Adrenal gland (tissue), 12 donors: ENCODE results near the gene TDRD12. TPM values are rescaled to one million over a fixed set of nuclear protein-coding genes. Genes with fewer than 3 reads are reported as not detected.

Experiments used
- DNase-seq, 7 donors: peaks; one replicate each; pipeline ENCODE4 v3.0.0-alpha.2; 2019 to 2020
- H3K27ac ChIP-seq, 5 donors: fragments of 200-600 bp; sonication (generic) in 4 of 5; 1 replicate in 3 of 5; 2 replicates in 2 of 5; pipeline versions ENCODE4 v1.5.1 to v1.8.0; 2016 to 2020; ENCODE audit warnings: mild to moderate bottlenecking in 1 of 5
- H3K27me3 ChIP-seq: fragments of 200-600 bp; 2 replicates; pipeline ENCODE4 v1.8.0; 2021
- H3K36me3 ChIP-seq, 2 donors: fragments of 200-600 bp; replicated peaks in 1 of 2; 1 replicate in 1 of 2; 2 replicates in 1 of 2; pipeline versions ENCODE4 v1.5.1 to v1.8.0; 2018 to 2022
- H3K4me1 ChIP-seq, 2 donors: fragments of 200-600 bp; replicated peaks in 1 of 2; 1 replicate in 1 of 2; 2 replicates in 1 of 2; pipeline versions ENCODE4 v1.5.1 to v1.8.0; 2018 to 2021
- H3K4me3 ChIP-seq, 4 donors: fragments of 200-600 bp; sonication (generic) in 3 of 4; one replicate each; pipeline ENCODE4 v1.5.1; 2016 to 2018
- H3K9me3 ChIP-seq, 3 donors: fragments of 200-600 bp; sonication (generic) in 1 of 3; replicated peaks in 1 of 3; 1 replicate in 2 of 3; 2 replicates in 1 of 3; pipeline versions ENCODE4 v1.5.1 to v1.8.0; 2016 to 2021
- CTCF ChIP-seq, 6 experiments: fragments of 450-650 bp in 4 of 6; fragments of 200-600 bp in 2 of 6; sonication (generic) in 1 of 6; IDR thresholded peaks; 1 replicate in 5 of 6; 2 replicates in 1 of 6; pipeline versions ENCODE4 v1.5.1 to v1.8.0; 2016 to 2021; ENCODE audit warnings: antibody characterized with exemption in 6 of 6, mild to moderate bottlenecking in 2 of 6, moderate library complexity in 1 of 6
- POLR2A ChIP-seq, 2 donors: fragments of 450-650 bp; IDR thresholded peaks; one replicate each; pipeline ENCODE4 v1.6.1; 2017; ENCODE audit warnings: antibody characterized with exemption in 2 of 2, mild to moderate bottlenecking in 2 of 2, moderate library complexity in 1 of 2
- WGBS, 4 donors: extraction: QIAGEN DNeasy Blood & Tissue Kit in 2 of 4; methylation state at CpG; one replicate each; pipeline versions ENCODE4 v1.1.5 to v1.1.7; 2013 to 2017; 5-methylcytosine and 5-hydroxymethylcytosine counted together
- intact Hi-C, 2 donors: fragments of 100-400 bp; cut with DNase I; formaldehyde crosslinking; loops; one replicate each; pipeline versions ENCODE4 v1.14.1 to v1.15.0; 2022 to 2023
- polyA plus RNA-seq, 3 donors: library from polyadenylated mRNA; stranded (reverse); fragments of 200-250 nt in 2 of 3; fragments of 350-450 nt in 1 of 3; fragmentation: Illumina TruSeq in 1 of 3; extraction: RNeasy Lipid Tissue Mini Kit (QIAGEN cat#74804) in 1 of 3; gene quantifications; one replicate each; pipeline ENCODE4 v1.2.3, GENCODE V29; 2013 to 2014
- total RNA-seq, 9 donors: library from RNA; depleted of rRNA in 4 of 9; stranded (reverse); fragments of >200 nt in 4 of 9; fragments of 120-200 nt in 1 of 9; fragmentation: NEBNext Ultra II Directional in 1 of 9; extraction: Animal tissue kit (Norgen Biotek cat#: 25700) in 1 of 9; gene quantifications; one replicate each; pipeline versions ENCODE4 v1.1.0 to v1.2.4, GENCODE V29; 2013 to 2023
- donor health status: healthy with polysubstance abuse.
- donor health status: Bipolar disorder and iron deficiency.
- donor health status: DM: yes; HTN: yes; CAD: no.
- donor health status: DM: no; HTN: no; CAD: no.
- donor health status: DM: no; HTN: no; CAD: no.
- donor health status: DM: yes; HTN: yes; CAD: no.

TDRD12 gene
- total and polyA plus RNA-seq, 12 donors = 0.08 to 3.7 (median 1.1) TPM; not detected in 2

- TF ChIP-seq POLR2A (IDR thresholded peaks at IDR 0.05) (no peak), CTCF (IDR thresholded peaks at IDR 0.05) (no peak)
- 84 to 92% (median 87%) methylated on average over 10 of the region's 10 CpGs for WGBS, 4 donors
- Histone ChIP-seq H3K27me3 (no peaks in the 10 kb centered on the region), H3K9me3 (no peaks in the 10 kb centered on the region), H3K27ac (no peak overlapping the region), H3K4me1 (peaks cover 2 to 17% of the 10 kb centered on the region in 2 donors), H3K36me3 (no peaks in the 10 kb centered on the region), H3K4me3 (no peak overlapping the region)
- intact Hi-C loops = no loop called here
- no peak for DNase-seq
These were observed 92.5 kb downstream of the TDRD12 start for GRCh38 chr19:32812036-32812435.

GRCh38 chr19:32812571-32812970 lies 93.0 kb downstream of the TDRD12 start:
- TF ChIP-seq CTCF (IDR thresholded peaks at IDR 0.05) (no peak), POLR2A (IDR thresholded peaks at IDR 0.05) (no peak)
- Histone ChIP-seq H3K9me3 (no peaks in the 10 kb centered on the region), H3K4me3 (no peak overlapping the region), H3K4me1 (peaks cover 2 to 17% of the 10 kb centered on the region in 2 donors), H3K27ac (no peak overlapping the region), H3K36me3 (no peaks in the 10 kb centered on the region), H3K27me3 (no peaks in the 10 kb centered on the region)
- no peak for DNase-seq
- intact Hi-C loops = no loop called here
- WGBS, 4 donors = 74 to 96% (median 89%) methylated on average over 3 of the region's 3 CpGs

- Histone ChIP-seq H3K4me3 (peak overlapping the region in 1 of 4 donors; percentile 11), H3K4me1 (peaks cover under 1 to 14% of the 10 kb centered on the region in 2 donors), H3K9me3 (no peaks in the 10 kb centered on the region), H3K36me3 (no peaks in the 10 kb centered on the region), H3K27ac (no peak overlapping the region), H3K27me3 (no peaks in the 10 kb centered on the region)
- WGBS, 4 donors = 38 to 51% (median 44%) methylated on average over 13 to 15 of the region's 15 CpGs
- no peak for TF ChIP-seq POLR2A (IDR thresholded peaks at IDR 0.05)
- TF ChIP-seq CTCF (IDR thresholded peaks at IDR 0.05) = no peak
- intact Hi-C loops = no loop called here
- peak; percentile 29 to 58 (median 51) for DNase-seq
These were observed 94.4 kb downstream of the TDRD12 start for GRCh38 chr19:32813862-32814425.

GRCh38 chr19:32814624-32815023 lies 95.1 kb downstream of the TDRD12 start:
- no peak overlapping the region for H3K4me3 ChIP-seq
- peaks cover 0 to 7% of the 10 kb centered on the region in 2 donors for H3K4me1 ChIP-seq
- TF ChIP-seq CTCF (IDR thresholded peaks at IDR 0.05) (no peak), POLR2A (IDR thresholded peaks at IDR 0.05) (no peak)
- H3K9me3 ChIP-seq = no peaks in the 10 kb centered on the region
- no peaks in the 10 kb centered on the region for H3K27me3 ChIP-seq
- DNase-seq = peak in 1 of 7 donors; percentile 14
- H3K27ac ChIP-seq = no peak overlapping the region
- intact Hi-C loops = no loop called here
- no peaks in the 10 kb centered on the region for H3K36me3 ChIP-seq
- WGBS, 4 donors = 80 to 85% (median 84%) methylated on average over 6 of the region's 6 CpGs
